GM20431 (cell line): ENCODE data around the gene CPNE4.
"Not testable (repeated sequence)": the region's sequence is repeated elsewhere in the genome, so short reads cannot be mapped to it uniquely, and the experiment has no call there.

Experiments used
- in situ Hi-C: fragments of 300-500 bp; cut with MseI, MboI; formaldehyde crosslinking; loops from one replicate; pipeline ENCODE4 v1.15.0; 2020; ENCODE audit warnings: low sequenced_read_pairs; ENCODE audit not compliant: unreplicated experiment

CPNE4 gene

DNA sequence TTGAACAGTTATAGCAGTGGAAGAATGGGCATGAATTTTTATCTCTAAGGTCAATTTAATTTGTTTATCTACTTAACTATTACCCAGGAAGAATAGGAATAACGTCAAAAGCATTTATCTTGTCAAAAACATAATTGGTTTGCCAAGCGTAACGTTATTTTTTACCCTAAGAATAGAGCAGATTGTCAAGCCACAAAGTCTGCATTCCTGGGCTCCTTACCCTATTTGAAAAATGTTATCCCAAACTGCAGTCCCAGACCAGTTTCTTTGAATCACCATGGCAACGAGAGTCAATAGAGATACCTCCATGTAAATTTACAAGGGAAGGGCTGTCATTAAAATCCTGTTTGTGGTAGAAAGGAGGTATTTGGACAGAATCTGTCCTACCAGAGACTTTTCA, 61.1 kb downstream of the CPNE4 start:
- in situ Hi-C loops = no loop called here

DNA sequence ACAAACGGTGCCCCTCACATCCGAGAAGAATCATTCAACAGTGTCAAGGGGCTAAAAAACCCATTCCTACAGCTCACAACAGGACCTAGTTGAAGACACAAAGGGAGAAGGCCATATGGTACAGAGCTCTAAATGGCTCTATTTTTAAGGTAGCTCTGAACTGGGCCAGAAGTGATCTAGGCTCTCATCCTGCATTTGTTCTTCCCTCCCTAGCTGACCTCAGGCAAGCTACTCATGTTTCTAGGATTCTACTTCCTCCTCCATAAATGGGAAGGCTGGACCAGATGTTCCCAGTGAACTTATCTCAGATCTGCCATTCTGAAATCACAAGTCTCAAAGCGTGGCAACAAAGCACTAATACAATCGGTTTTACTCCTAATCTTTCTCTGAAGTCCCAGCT, 62.3 kb downstream of the CPNE4 start:
- in situ Hi-C loops = no loop called here

DNA sequence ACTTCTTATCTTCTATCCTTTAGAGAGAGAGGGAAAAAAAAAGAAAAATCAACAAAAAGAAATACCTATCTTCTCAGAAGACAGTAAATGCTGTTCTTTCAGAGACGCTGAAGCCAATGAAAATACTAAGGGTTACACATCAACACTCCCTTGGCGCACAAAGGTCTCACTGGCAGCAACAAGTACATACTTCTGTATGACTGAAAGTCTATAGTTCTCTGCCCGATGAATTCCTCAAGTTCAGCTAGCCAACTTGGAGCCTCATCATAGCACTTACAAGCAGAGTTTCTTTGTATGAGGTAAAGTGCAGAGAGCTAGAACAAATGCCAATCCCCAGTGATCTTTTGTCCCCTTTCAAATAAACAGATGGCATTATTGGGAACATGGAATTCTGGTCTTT, 62.7 kb downstream of the CPNE4 start:
- in situ Hi-C loops = no loop called here

DNA sequence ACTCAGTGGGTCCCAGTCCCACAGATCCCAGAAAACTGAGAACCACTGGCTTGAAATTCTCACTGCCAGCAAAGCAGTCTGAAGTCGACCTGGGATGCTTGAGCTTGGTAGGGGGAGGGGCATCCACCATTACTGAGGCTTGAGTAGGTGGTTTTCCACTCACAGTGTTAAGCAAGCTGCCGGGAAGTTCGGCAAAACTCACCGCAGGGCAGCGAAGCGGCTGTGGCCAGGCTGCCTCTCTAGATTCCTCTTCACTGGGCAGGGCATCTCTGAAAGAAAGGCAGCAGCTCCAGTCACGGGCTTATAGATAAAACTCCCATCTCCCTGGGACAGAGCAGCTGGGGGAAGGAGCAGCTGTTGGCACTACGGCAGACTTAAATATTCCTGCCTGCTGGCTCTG, 71.4 kb downstream of the CPNE4 start:
- in situ Hi-C loops = not testable (repeated sequence)

DNA sequence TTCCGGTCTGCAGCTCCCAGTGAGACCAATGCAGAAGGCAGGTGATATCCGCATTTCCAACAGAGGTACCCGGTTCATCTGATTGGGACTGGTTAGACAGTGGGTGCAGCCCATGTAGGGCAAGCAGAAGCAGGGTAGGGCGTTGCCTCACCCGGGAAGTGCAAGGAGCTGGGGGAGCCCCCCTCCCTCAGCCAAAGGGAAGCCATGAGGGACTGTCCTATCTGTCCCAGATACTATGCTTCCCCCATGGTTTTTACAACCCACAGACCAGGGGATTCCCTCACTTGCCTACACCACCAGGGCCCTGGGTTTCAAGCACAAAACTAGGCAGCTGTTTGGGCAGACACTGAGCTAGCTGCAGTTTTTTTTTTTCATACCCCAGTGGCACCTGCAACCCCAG, 71.8 kb downstream of the CPNE4 start:
- in situ Hi-C loops = no loop called here

DNA sequence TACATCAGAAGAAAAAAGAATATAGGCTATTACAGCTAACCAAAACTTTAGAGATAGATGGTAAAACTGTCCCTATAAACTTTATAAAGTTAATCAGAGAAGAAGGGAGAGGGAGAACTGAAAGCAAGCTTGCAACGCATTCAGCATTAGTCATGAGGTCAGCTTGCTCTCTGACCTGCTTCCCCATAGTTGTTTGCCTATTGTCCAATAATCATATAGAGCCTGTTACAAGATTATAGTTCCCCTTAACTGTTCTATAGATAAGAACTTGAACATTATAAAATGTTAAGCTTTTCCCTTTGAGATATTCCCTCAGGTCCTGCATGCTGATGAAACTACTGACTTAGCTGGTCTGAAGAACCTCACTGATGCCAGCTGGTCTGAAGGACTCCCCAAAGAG, 74.5 kb downstream of the CPNE4 start:
- in situ Hi-C loops = no loop called here

DNA sequence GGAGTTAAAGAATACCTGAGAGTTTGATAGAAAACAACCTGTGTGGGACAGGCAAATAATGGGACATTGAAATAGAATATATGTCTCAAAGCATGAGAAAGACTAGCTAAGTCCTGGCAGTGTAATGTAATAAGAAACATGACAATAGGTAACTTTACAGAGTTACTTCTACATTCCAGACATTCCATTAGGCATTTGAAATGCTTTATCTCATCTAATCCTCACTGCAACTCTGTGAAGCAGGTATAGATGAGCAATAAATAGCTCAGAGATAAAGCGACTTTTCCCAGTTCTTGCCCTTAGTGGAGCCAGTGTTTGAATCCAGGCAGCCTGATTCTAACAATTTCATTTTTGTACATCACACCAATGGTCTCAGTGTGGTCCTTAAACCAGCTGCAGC, 76.8 kb downstream of the CPNE4 start:
- in situ Hi-C loops = no loop called here

DNA sequence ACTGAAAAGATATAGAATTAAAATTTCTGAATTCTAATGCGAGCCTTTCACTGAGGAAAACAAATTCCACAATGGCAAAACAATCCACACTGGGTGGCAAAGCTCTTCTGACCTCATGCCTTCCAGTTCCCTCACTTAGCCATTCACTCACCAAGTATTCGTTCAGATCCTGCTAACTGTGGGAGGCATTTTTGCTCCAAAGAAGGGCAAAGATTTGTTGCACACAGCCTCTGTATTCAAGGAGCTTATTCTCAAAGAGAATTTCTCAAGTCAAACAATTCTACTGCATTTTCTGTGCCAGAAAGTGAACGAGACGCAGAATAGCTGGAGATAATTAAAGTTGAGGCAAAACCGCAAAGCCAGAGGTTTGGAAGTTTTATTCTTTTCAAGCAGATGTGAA, 77.3 kb downstream of the CPNE4 start:
- in situ Hi-C loops = no loop called here

DNA sequence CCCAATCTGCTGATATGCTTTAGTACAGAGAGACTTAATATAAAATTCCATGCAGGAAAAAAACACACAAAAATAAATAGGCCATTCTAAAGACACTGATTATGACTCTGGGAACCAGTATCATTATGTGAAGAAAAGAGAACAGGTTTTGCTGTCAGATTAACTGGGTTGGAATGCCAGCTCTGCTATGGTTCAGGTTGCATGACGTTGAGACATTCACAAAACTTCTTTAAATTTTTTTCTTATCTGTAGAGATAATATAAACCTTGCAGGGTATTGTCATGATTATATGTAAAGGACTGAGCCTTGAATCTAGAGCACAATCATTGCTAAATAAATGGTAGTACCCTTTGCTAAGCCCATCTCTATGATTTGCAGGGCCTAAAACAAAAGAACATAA, 86.0 kb downstream of the CPNE4 start:
- in situ Hi-C loops = no loop called here

DNA sequence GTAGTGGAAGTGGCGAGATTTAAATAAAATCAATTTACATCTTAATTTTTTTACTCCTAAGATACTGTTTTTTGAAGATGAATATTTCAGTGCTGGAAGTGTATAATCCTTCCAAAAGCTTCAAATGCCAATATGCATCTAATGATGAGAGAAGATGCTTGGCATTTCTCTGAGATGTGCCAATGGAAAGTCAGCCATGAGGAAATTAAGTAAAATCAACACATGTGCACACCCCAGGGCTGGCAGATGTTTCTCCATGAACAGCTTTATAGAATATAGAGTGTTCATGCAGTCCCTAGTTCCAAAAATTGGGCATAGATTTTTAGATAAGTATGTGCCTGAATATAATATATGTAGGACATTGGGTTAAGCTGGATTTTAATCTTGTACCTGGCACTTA, 90.1 kb downstream of the CPNE4 start:
- in situ Hi-C loops = no loop called here

DNA sequence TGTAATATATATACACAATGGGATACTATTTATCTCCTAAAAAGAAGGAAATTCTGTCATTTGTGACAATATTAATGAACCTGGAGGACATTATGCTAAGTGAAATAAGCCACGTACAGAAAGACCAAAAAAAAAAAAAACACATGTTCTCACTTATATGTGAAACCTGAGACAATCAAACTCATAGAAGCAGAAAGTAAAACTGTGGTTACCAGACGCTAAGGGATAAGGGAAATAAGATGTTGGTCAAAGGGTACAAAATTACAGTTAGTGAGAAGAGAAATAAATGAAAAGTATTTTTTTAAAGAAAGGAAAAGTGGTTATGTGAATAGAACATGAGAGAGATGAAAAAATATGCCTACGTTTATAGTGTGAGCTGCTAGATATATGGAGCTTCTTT, 101.1 kb downstream of the CPNE4 start:
- in situ Hi-C loops = no loop called here

DNA sequence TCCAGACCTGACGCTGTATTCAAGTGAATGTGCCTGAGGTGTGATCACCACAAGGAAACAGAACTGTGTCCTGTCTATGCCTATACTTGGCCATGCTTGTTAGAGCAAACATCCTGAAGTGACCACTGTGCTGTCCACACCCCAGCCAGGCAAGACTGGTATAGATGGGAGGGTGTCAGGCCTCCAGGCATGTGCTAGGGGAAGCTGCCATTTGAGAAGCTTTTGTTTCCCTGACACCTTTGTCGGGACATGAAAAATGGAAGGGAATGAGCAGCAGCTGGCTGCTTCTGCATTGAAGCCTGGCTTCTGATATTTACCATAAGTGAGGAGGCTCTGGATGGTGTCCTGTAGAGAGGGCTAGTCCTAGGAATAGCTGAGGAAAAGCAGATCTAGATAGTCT, 106.2 kb downstream of the CPNE4 start:
- in situ Hi-C loops = no loop called here

DNA sequence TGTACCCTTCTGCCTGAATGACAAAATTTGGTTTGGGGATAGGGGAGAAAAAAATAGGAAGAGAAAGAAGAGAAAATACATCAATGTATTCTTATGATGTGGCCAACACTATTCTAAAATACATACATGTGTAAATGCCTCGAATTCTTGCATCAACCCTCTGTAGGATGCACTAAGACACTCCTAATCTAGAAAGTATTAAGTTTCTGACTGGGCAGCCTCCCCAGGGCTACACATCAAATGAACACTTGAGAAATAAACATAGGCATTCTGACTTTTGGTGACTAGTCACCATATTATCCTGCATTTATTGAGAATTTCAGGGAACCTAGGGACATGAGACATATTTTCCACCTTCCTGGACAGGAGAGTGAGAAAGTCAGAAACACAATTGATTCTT, 109.2 kb downstream of the CPNE4 start:
- in situ Hi-C loops = no loop called here

DNA sequence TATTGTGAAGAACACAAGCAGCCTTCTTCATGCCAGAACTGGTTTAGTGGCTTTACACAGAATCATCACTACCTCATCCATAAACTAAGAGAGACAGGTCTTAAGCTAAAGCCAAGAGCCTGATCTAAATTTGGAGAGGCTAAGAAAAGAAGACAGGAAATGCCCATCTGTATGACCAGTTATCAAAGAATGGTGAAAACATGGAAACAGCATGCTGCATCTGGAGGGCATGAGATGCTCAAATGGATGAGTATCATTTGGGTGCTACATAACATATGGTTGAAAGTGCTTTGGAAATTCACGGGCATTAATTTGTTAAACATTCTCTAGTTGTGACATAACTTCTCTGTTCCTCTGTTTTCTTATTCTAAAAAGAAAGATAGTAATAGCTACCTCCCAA, 112.5 kb downstream of the CPNE4 start:
- in situ Hi-C loops = no loop called here

DNA sequence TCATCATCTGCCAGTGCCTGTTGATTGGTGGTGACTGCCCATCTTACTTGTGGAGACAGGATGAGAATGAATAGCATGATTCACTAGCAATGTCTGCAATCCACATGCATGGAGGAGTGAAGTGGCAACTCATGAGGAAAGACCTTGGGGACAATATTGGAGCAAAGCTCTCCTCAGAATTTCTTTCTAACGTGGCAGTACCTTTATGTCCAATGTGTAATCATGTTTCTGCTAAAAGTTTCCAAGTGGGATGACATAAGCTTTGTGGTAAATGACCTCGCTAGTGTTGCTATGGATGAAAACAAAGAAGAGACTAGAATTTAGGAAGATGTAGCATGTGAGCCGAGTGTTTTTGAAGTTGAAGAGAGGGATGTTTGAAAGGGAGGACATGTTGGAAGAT, 117.8 kb downstream of the CPNE4 start:
- in situ Hi-C loops = no loop called here

DNA sequence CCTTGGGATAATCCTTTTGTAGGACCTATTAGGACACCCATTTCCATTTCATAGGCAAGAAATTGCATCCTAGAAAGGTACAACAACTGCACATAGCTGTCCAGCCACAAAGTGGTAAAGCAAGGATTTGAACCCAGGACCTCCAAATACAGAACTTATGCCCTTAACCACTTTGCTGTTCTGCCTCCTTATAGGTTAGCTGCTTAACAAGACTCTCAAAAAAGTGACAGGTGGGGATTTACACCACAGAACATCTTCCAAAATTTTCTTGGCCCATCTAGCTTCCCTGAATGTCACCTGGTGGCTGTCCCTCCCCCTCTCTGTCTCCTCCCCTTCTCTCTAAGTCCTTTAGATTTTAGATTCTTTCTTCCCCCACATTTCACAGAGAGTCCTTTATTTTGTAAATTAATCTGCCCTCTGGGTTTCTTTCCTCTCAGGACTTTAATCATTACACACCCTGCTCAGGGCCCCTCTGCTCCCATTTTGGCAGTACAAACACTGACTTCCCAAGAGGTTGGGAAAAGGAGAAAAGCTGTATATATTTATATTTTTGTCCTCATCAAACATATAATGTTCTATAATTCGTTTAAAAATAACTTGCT, 120.6 kb downstream of the CPNE4 start:
- in situ Hi-C loops = no loop called here

DNA sequence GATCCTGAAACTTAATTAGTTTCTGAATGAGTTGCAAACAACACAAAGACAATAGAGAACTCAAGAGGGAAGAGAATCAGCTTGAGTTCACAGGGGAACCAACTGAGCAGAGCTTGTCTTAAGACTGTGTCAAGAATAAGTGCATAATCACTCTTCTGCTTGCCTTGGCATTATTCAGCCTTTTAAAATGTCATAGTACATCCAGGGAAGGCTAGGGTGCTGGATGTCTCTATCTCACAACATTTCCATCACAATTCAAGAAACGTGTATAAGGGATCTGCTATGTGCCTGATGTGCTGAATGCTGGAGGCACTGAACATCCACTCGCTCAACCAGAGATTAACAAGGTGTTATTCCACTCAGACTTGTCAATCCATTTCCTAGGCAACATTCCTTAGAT, 122.6 kb downstream of the CPNE4 start:
- in situ Hi-C loops = no loop called here

DNA sequence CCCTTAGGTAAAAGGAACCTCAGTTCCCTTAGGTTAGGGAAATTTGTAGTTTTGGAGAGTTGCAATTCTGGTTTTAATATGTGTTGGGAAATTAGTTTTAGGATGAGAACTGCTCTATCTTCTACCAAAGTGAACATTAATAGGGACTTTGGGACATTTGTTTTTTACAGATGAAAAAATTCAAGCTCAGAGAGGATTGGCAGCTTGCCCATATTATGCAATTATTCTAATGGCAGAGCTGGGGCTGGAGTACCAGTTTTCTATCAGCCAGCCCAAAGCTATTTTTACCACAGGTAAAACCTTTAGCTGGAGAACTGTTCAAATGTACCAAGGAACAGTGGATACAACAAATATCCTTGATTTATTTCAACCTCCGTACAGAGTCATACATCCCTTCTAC, 127.0 kb downstream of the CPNE4 start:
- in situ Hi-C loops = no loop called here

DNA sequence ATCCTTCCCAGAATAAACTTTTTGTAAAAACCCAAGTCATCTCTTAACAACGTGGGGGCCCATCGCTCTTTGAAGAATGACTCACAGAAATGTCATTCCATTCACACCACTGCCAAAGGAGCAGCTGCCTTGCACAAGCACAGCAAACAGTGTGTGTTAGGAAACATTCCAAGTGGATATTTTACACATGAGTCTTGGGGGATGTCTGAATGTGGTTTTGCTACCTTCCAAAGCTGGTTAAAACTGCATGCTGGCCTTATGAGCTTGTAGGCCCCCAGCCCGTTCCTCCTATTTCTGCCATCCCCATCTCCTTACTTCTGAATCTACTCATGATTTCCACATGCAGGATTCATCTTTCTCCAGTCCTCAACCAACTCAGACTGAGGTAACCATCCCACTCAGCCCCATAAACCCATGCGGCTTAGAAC, 130.8 kb downstream of the CPNE4 start:
- in situ Hi-C loops = no loop called here

DNA sequence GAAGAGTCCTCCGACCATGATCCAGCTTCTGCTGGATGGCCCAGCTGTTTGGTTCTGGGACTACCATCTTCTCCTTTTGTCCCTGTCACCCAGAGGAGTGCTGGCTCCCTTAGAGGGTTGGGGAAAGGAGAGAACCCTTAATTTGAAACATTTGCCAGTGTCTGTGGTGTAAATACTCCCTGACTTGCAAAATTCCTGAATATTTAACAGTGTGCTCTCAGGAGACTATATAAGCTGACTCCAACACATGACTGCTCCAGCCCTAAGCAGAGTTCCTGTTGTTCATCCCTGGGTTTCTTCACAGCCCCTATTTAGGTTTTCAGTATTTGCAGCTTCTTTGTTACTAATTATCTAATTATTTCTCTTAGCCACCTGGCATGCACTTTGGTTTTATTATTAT, 133.1 kb downstream of the CPNE4 start:
- in situ Hi-C loops = no loop called here

DNA sequence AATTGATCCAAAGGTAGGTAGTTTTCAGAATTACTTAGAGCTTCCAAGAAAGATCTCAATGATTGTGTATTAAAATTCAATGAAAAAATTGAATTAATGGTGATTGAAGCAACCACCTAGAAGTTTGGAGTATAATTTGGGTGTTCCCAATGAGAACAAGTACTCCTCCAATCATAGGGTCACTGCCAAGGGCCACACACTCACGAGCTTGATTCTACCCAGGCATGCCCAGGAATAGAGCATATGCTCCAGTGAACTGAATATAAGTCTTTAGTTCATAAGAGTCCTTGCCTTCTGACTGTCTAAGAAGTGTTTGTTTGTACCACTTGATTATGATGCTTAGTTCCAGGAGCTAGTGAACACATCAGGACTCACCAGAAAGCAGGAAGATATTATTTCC, 133.9 kb downstream of the CPNE4 start:
- in situ Hi-C loops = no loop called here

DNA sequence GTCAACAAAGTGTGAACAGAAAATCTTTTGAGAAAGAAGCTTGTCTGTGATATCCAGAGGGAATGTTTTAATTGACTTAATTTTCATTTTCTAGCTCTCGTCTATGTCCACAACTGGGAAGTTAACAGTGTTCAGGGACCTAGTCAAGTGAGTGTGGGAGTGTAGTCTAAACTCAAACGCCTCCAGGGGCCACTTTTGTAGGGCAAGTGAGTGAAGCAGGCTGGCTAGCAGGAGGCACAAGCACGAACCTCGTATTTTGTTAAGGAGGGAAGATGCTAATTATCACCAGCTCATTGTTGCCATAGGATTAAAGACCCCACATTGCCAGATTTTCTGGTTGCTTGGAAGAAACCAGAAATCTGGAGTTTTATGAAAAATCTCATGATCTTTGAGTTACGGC, 135.8 kb downstream of the CPNE4 start:
- in situ Hi-C loops = no loop called here

DNA sequence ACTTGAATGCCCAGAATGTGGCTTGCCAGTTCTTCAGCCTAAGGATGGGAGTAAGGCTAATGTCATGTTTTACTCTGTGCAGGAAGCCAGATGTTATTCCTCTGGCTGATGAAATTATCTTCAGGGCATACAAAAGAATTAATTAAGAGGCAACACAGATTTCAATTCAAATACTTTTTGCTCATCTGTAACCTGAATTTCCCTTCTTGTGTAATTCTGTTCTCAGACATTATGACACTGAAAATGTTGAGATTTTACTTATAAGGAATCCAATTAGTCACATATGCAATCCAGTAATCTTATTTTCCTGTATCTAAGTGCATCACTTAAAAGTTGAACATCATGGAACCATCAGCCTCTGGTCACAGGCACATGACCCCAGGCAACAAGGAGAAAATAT, 136.5 kb downstream of the CPNE4 start:
- in situ Hi-C loops = no loop called here
